GM20000 (cell line): Measurements from ENCODE around the gene TBL1X.

Source experiments
- DNase-seq: peaks from one replicate; pipeline ENCODE4 v3.0.0; 2012; ENCODE audit warnings: low spot score
- CTCF ChIP-seq: IDR thresholded peaks from 2 replicates; pipeline ENCODE4 v1.5.1; 2012; ENCODE audit warnings: mild to moderate bottlenecking, control low read depth; ENCODE audit errors: extremely low read depth, missing control alignments

The TBL1X gene

GRCh38 chrX:9526965-9527364 lies 62.1 kb downstream of the TBL1X start:
- no peak for DNase-seq
- no peak for TF ChIP-seq CTCF

DNA sequence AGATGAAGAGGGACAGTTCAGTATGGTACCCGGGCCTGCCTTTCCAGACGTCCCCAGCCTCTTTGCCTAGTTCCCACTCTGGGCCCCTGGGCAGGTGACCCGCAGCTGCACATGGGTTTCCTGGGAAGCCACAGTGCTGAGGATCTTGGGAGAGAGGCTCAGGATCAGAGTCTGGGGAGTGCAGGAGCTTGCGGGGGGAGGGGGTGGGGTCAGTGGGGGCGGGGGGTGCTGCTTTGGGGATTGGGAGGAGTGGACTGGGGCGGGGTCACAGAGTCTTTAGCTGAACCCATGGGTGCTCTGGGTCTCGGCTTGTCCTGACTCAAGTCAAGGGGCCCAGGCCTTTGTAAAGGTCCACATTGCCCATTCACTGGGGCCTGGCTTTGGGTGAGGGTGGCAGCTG lies 63.6 kb downstream of the TBL1X start:
- no peak for DNase-seq
- no peak for TF ChIP-seq CTCF

DNA sequence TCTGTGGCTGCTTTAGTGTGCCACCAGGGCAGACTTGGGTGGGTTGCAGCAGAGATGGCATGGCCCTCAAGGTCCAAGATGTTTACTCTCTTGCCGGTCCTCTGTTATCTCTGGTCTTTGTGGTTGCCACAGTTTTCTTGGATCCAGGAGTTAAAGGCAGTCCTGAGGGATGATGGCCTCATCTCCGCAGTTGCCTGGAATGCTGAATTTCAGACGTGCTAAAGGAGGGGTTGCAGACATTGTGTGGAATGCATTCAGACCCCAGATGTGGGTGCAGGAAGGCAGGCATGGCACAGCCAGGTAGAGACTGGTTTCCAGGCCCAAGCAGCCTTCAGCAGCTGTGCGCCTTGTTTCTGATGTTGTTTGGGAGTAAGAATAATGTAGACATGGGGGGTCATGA lies 64.4 kb downstream of the TBL1X start:
- no peak for TF ChIP-seq CTCF

GRCh38 chrX:9530848-9531274 lies 66.0 kb downstream of the TBL1X start:
- TF ChIP-seq CTCF = no peak
- peak; percentile 43 for DNase-seq

More for the DNA sequence above, 64.4 kb downstream of the TBL1X start:
- DNase-seq = no peak

DNA sequence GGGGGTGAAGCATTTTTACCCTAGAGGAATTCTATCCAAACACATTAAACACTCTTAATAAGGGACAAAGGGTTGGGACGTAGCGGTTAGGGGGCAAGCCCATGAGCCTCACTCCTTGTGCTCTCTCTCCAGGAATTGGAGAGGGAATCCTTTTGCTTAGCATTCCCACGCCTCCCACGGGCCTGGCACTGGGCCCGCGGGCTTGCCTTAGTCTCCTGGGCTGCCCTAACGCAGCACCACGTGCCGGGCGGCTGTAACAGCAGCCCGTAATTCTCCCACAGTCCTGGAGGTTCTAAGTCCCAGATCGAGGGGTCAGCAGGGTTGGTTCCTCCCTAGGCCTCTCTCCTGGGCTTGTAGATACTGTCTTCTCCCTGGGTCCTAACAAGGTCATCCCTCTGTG lies 67.5 kb downstream of the TBL1X start:
- TF ChIP-seq CTCF = no peak
- DNase-seq = no peak

DNA sequence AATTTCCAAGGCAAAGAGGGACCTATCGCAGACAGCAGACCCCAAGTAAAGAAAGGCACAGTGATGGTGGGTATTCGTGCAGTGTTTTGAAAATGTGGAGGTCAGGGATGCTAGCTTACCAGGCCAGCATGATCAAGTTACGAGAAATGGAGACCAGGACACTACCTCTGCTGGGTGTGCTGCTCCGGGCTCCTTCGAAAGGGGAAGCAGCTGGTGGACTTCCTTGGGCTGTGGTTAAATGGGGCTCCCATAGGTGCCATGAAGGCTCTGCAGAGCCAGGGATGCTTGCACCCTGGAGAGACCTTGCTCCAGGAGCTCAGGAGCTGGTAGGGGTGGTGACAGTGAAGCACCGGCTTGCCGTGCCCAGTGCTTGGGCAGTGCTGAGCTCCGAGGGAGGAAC lies 68.8 kb downstream of the TBL1X start:
- no peak for DNase-seq

GRCh38 chrX:9534686-9535085 lies 69.8 kb downstream of the TBL1X start:
- DNase-seq = no peak
- no peak for TF ChIP-seq CTCF

More for the DNA sequence above, 68.8 kb downstream of the TBL1X start:
- TF ChIP-seq CTCF = no peak
